C4-2B (cell line): Measurements from ENCODE around the gene SNRNP200.

Experiments used
- H3K27ac ChIP-seq: fragments of 450-650 bp; 2 replicates; pipeline ENCODE4 v1.5.1; 2017
- CTCF ChIP-seq: fragments of 450-650 bp; conservative IDR thresholded peaks from 2 replicates; pipeline ENCODE4 v1.5.1; 2017; ENCODE audit warnings: mild to moderate bottlenecking
- ZFX ChIP-seq: fragments of 450-650 bp; IDR thresholded peaks from 2 replicates; pipeline ENCODE4 v1.6.1; 2017

SNRNP200 gene

GRCh38 chr2:96254571-96254970 is 50.8 kb downstream of the SNRNP200 start:
- TF ChIP-seq ZFX (no peak), CTCF (no peak)
- no peak overlapping the region for H3K27ac ChIP-seq

GRCh38 chr2:96253006-96253405 is 52.3 kb downstream of the SNRNP200 start:
- no peak for TF ChIP-seq CTCF
- no peak for TF ChIP-seq ZFX
- no peak overlapping the region for H3K27ac ChIP-seq

GRCh38 chr2:96252526-96252925 is 52.8 kb downstream of the SNRNP200 start:
- H3K27ac ChIP-seq: no peak overlapping the region
- no peak for TF ChIP-seq CTCF

- no peak overlapping the region for H3K27ac ChIP-seq
- no peak for TF ChIP-seq ZFX
- no peak for TF ChIP-seq CTCF
These were observed 53.5 kb downstream of the SNRNP200 start for GRCh38 chr2:96251721-96252292.

GRCh38 chr2:96250188-96250587 is 55.2 kb downstream of the SNRNP200 start:
- H3K27ac ChIP-seq: no peak overlapping the region
- TF ChIP-seq ZFX (no peak), CTCF (no peak)

GRCh38 chr2:96249654-96250053 is 55.7 kb downstream of the SNRNP200 start:
- TF ChIP-seq ZFX (no peak), CTCF (no peak)
- H3K27ac ChIP-seq: no peak overlapping the region

- H3K27ac ChIP-seq: no peak overlapping the region
- no peak for TF ChIP-seq CTCF
- TF ChIP-seq ZFX: no peak
These were observed 56.7 kb downstream of the SNRNP200 start for GRCh38 chr2:96248624-96249023.
